Measurements from ENCODE around the gene LYST. TPM values are rescaled to one million over a fixed set of nuclear protein-coding genes. Genes with fewer than 3 reads are reported as not detected.

The LYST gene
- total RNA-seq, 1 experiment from 2014 or later, result 23.9 TPM

GRCh38 chr1:235809688-235810397 lies 56.9 kb downstream of the LYST start:
- CTCF ChIA-PET, result interaction anchor here (0.5 to 2.3 kb wide), 3 partner anchors 33 to 646 kb away, joined by 3 to 8 read pairs (median 4); no protein-coding TSS in a partner anchor
- H3K27me3 Mint-ChIP-seq (ENCODE audit: insufficient read depth, unreplicated experiment), result no peaks in the 10 kb centered on the region
- intact Hi-C loops (cut with micrococcal nuclease), result no loop called here
- H3K9me3 Mint-ChIP-seq (ENCODE audit: unreplicated experiment), result no peaks in the 10 kb centered on the region
- H3K4me1 Mint-ChIP-seq (ENCODE audit: insufficient read depth, unreplicated experiment), result no peaks in the 10 kb centered on the region
- TF ChIP-seq CTCF (IDR thresholded peaks at IDR 0.05; ENCODE audit: unreplicated experiment), result no peak
- no peak for DNase-seq (ENCODE audit: unreplicated experiment)
- BruUV-seq (replicated peaks), result TSS peak; percentile 3
- H3K36me3 Mint-ChIP-seq (ENCODE audit: insufficient read depth, unreplicated experiment), result peaks cover 4% of the 10 kb centered on the region
- POLR2A ChIA-PET, result no interaction called here
- H3K27ac Mint-ChIP-seq (ENCODE audit: low read depth, unreplicated experiment), result no peak overlapping the region
- no peak overlapping the region for H3K4me3 Mint-ChIP-seq (ENCODE audit: unreplicated experiment)

GRCh38 chr1:235808223-235808622 lies 58.5 kb downstream of the LYST start:
- POLR2A ChIA-PET, result interaction anchor here (0.9 to 1.7 kb wide), 2 partner anchors 15 to 28 kb away, joined by 3 to 5 read pairs; no protein-coding TSS in a partner anchor

GRCh38 chr1:235806123-235806522 lies 60.6 kb downstream of the LYST start:
- intact Hi-C loops (cut with micrococcal nuclease), result no loop called here
- Mint-ChIP-seq H3K4me3 (ENCODE audit: unreplicated experiment) (no peak overlapping the region), H3K36me3 (ENCODE audit: insufficient read depth, unreplicated experiment) (peaks cover 14% of the 10 kb centered on the region), H3K27me3 (ENCODE audit: insufficient read depth, unreplicated experiment) (no peaks in the 10 kb centered on the region), H3K4me1 (ENCODE audit: insufficient read depth, unreplicated experiment) (no peaks in the 10 kb centered on the region), H3K27ac (ENCODE audit: low read depth, unreplicated experiment) (no peak overlapping the region), H3K9me3 (ENCODE audit: unreplicated experiment) (no peaks in the 10 kb centered on the region)
- CTCF ChIA-PET, result interaction anchor here (0.5 to 0.7 kb wide), 6 partner anchors 12 to 874 kb away, joined by 3 to 5 read pairs (median 3); no protein-coding TSS in a partner anchor
- no TSS peak for BruUV-seq (replicated peaks)
- DNase-seq (ENCODE audit: unreplicated experiment), result peak; percentile 14
- no peak for TF ChIP-seq CTCF (IDR thresholded peaks at IDR 0.05; ENCODE audit: unreplicated experiment)
- POLR2A ChIA-PET, result no interaction called here

More at GRCh38 chr1:235808223-235808622, 58.5 kb downstream of the LYST start:
- no TSS peak for BruUV-seq (replicated peaks)
- H3K9me3 Mint-ChIP-seq (ENCODE audit: unreplicated experiment), result no peaks in the 10 kb centered on the region
- DNase-seq (ENCODE audit: unreplicated experiment), result no peak
- no peaks in the 10 kb centered on the region for H3K27me3 Mint-ChIP-seq (ENCODE audit: insufficient read depth, unreplicated experiment)
- no peak overlapping the region for H3K4me3 Mint-ChIP-seq (ENCODE audit: unreplicated experiment)
- H3K36me3 Mint-ChIP-seq (ENCODE audit: insufficient read depth, unreplicated experiment), result peaks cover 6% of the 10 kb centered on the region
- CTCF ChIA-PET, result interaction anchor here (0.6 to 1.2 kb wide), 3 partner anchors 17 to 303 kb away, joined by 3 to 4 read pairs (median 3); no protein-coding TSS in a partner anchor
- no peak for TF ChIP-seq CTCF (IDR thresholded peaks at IDR 0.05; ENCODE audit: unreplicated experiment)
- H3K4me1 Mint-ChIP-seq (ENCODE audit: insufficient read depth, unreplicated experiment), result no peaks in the 10 kb centered on the region
- intact Hi-C loops (cut with micrococcal nuclease), result no loop called here
- no peak overlapping the region for H3K27ac Mint-ChIP-seq (ENCODE audit: low read depth, unreplicated experiment)

- no peak overlapping the region for H3K4me3 Mint-ChIP-seq (ENCODE audit: unreplicated experiment)
- BruUV-seq (replicated peaks), result no TSS peak
- POLR2A ChIA-PET, result interaction anchor here (0.6 to 1.3 kb wide), 2 partner anchors 16 to 171 kb away, joined by 3 to 4 read pairs; no protein-coding TSS in a partner anchor
Measured at GRCh38 chr1:235802573-235803346, 63.9 kb downstream of the LYST start.

More at GRCh38 chr1:235802573-235803346, 63.9 kb downstream of the LYST start:
- no peak overlapping the region for H3K27ac Mint-ChIP-seq (ENCODE audit: low read depth, unreplicated experiment)
- intact Hi-C loops (cut with micrococcal nuclease), result no loop called here
- no peaks in the 10 kb centered on the region for H3K27me3 Mint-ChIP-seq (ENCODE audit: insufficient read depth, unreplicated experiment)
- TF ChIP-seq CTCF (IDR thresholded peaks at IDR 0.05; ENCODE audit: unreplicated experiment), result no peak
- CTCF ChIA-PET, result interaction anchor here (0.7 to 4.4 kb wide), 8 partner anchors 7 to 1281 kb away, joined by 3 to 26 read pairs (median 4); no protein-coding TSS in a partner anchor
- no peak for DNase-seq (ENCODE audit: unreplicated experiment)
- H3K9me3 Mint-ChIP-seq (ENCODE audit: unreplicated experiment), result no peaks in the 10 kb centered on the region
- no peaks in the 10 kb centered on the region for H3K4me1 Mint-ChIP-seq (ENCODE audit: insufficient read depth, unreplicated experiment)
- peaks cover 30% of the 10 kb centered on the region for H3K36me3 Mint-ChIP-seq (ENCODE audit: insufficient read depth, unreplicated experiment)
